Mesenchymal stem cell (in vitro differentiated cells and primary cell): Measurements from ENCODE around the gene CDH15.

Source experiments
- DNase-seq: peaks from one replicate; pipeline ENCODE4 v3.0.0-alpha.2; 2013
- H2AFZ ChIP-seq: one replicate; pipeline ENCODE4 v1.6.1; 2013; ENCODE audit warnings: low read depth, mild to moderate bottlenecking, control low read depth, inconsistent platforms, low read length, moderate library complexity
- H2AK5ac ChIP-seq: 2 replicates; pipeline ENCODE4 v1.6.1; 2013; ENCODE audit warnings: low read length, moderate library complexity, mild to moderate bottlenecking, inconsistent platforms; ENCODE audit not compliant: severe bottlenecking
- H2BK120ac ChIP-seq: one replicate; pipeline ENCODE4 v1.6.1; 2013; ENCODE audit warnings: low read depth, mild to moderate bottlenecking, inconsistent platforms, low read length, moderate library complexity
- H2BK12ac ChIP-seq, 2 experiments: one replicate each; pipeline ENCODE4 v1.6.1; 2013; ENCODE audit warnings: inconsistent platforms in 2 of 2, low read length in 2 of 2, mild to moderate bottlenecking in 2 of 2, moderate library complexity in 2 of 2, control low read depth in 1 of 2
- H2BK15ac ChIP-seq: one replicate; pipeline ENCODE4 v1.6.1; 2013; ENCODE audit warnings: mild to moderate bottlenecking, low read depth, inconsistent platforms; ENCODE audit not compliant: poor library complexity, severe bottlenecking
- H2BK5ac ChIP-seq: 2 replicates; pipeline ENCODE4 v1.6.1; 2013; ENCODE audit warnings: low read depth, mild to moderate bottlenecking, low read length, control low read depth, inconsistent platforms; ENCODE audit not compliant: poor library complexity, severe bottlenecking
- H3K14ac ChIP-seq, 2 experiments: one replicate each; pipeline ENCODE4 v1.6.1; 2013; ENCODE audit warnings: inconsistent platforms in 2 of 2, low read length in 2 of 2, control low read depth in 1 of 2, mild to moderate bottlenecking in 1 of 2, moderate library complexity in 1 of 2
- H3K18ac ChIP-seq, 2 experiments: one replicate each; pipeline ENCODE4 v1.6.1; 2013; ENCODE audit warnings: inconsistent platforms in 2 of 2, low read length in 2 of 2, control low read depth in 1 of 2, low read depth in 1 of 2, mild to moderate bottlenecking in 1 of 2
- H3K23ac ChIP-seq, 2 experiments: one replicate each; pipeline ENCODE4 v1.6.1; 2013; ENCODE audit warnings: inconsistent platforms in 2 of 2, low read length in 2 of 2, mild to moderate bottlenecking in 2 of 2, moderate library complexity in 2 of 2, control low read depth in 1 of 2
- H3K27ac ChIP-seq: 2 replicates; pipeline ENCODE4 v1.5.1; 2013; ENCODE audit warnings: mild to moderate bottlenecking, moderate library complexity, low read length, control low read depth, inconsistent platforms; ENCODE audit not compliant: poor library complexity, severe bottlenecking
- H3K27me3 ChIP-seq, 2 experiments: 2 replicates each; pipeline versions ENCODE4 v1.6.1 to v1.7.0; 2013; ENCODE audit warnings: low read length in 2 of 2, mild to moderate bottlenecking in 2 of 2, moderate library complexity in 2 of 2, control low read depth in 1 of 2, inconsistent platforms in 1 of 2; ENCODE audit not compliant: control insufficient read depth in 1 of 2, insufficient read depth in 1 of 2
- H3K36me3 ChIP-seq, 2 experiments: 2 replicates each; pipeline versions ENCODE4 v1.6.1 to v1.7.0; 2013; ENCODE audit warnings: low read length in 2 of 2, control low read depth in 1 of 2, inconsistent platforms in 1 of 2, low read depth in 1 of 2, mild to moderate bottlenecking in 1 of 2; ENCODE audit not compliant: insufficient read depth in 2 of 2, control insufficient read depth in 1 of 2
- H3K4ac ChIP-seq, 2 experiments: one replicate each; pipeline ENCODE4 v1.6.1; 2013; ENCODE audit warnings: inconsistent platforms in 2 of 2, low read length in 2 of 2, mild to moderate bottlenecking in 2 of 2, moderate library complexity in 2 of 2, control low read depth in 1 of 2, low read depth in 1 of 2
- H3K4me1 ChIP-seq: 2 replicates; pipeline ENCODE4 v1.6.1; 2013; ENCODE audit warnings: low read depth, low read length, control low read depth; ENCODE audit not compliant: control insufficient read depth, insufficient read depth
- H3K4me2 ChIP-seq: 2 replicates; pipeline ENCODE4 v1.6.1; 2013; ENCODE audit warnings: low read length, mild to moderate bottlenecking, inconsistent platforms; ENCODE audit not compliant: poor library complexity, severe bottlenecking
- H3K4me3 ChIP-seq, 2 experiments: 2 replicates each; pipeline versions ENCODE4 v1.5.1 to v1.7.0; 2013; ENCODE audit warnings: low read length in 2 of 2, mild to moderate bottlenecking in 2 of 2, control low read depth in 1 of 2, low read depth in 1 of 2; ENCODE audit not compliant: insufficient read depth in 1 of 2
- H3K79me1 ChIP-seq: replicated peaks from 2 replicates; pipeline ENCODE4 v1.6.1; 2013; ENCODE audit warnings: mild to moderate bottlenecking, control low read depth, low read length, inconsistent platforms; ENCODE audit not compliant: poor library complexity, severe bottlenecking
- H3K9ac ChIP-seq: 2 replicates; pipeline ENCODE4 v1.7.0; 2013; ENCODE audit warnings: mild to moderate bottlenecking, low read length, moderate library complexity
- H3K9me3 ChIP-seq: 2 replicates; pipeline ENCODE4 v1.7.0; 2013; ENCODE audit warnings: mild to moderate bottlenecking, low read length; ENCODE audit not compliant: control insufficient read depth
- H4K8ac ChIP-seq: one replicate; pipeline ENCODE4 v1.6.1; 2013; ENCODE audit warnings: inconsistent platforms, mild to moderate bottlenecking, low read length, moderate library complexity
- H4K91ac ChIP-seq: one replicate; pipeline ENCODE4 v1.6.1; 2013; ENCODE audit warnings: mild to moderate bottlenecking, low read length, inconsistent platforms
- WGBS: methylation state at CpG from one replicate; pipeline ENCODE4 v1.1.7; 2013; ENCODE audit warnings: mixed read lengths; 5-methylcytosine and 5-hydroxymethylcytosine counted together

Gene CDH15

GRCh38 chr16:89132194-89133005, 39.1 kb upstream of the CDH15 start:
- Histone ChIP-seq H3K36me3 (peaks cover 53 to 59% of the 10 kb centered on the region in 2 experiments), H2AK5ac (no peak overlapping the region), H3K4me1 (peaks cover 2% of the 10 kb centered on the region), H2BK15ac (no peak overlapping the region), H3K27ac (no peak overlapping the region), H3K79me1 (peaks cover 28% of the 10 kb centered on the region), H3K4me2 (no peak overlapping the region), H2BK5ac (no peak overlapping the region), H3K9ac (no peak overlapping the region), H2AFZ (no peak overlapping the region), H3K27me3 (no peaks in the 10 kb centered on the region), H2BK120ac (no peak overlapping the region), H4K91ac (no peak overlapping the region), H2BK12ac (no peak overlapping the region), H3K4me3 (no peak overlapping the region), H4K8ac (no peak overlapping the region), H3K4ac (no peak overlapping the region), H3K23ac (no peak overlapping the region), H3K18ac (no peak overlapping the region), H3K9me3 (peaks cover 11% of the 10 kb centered on the region), H3K14ac (no peak overlapping the region)
- 96% methylated on average over 22 of the region's 22 CpGs for WGBS
- no peak for DNase-seq

- Histone ChIP-seq H3K4ac (no peak overlapping the region), H3K14ac (no peak overlapping the region), H2BK5ac (no peak overlapping the region), H2BK12ac (no peak overlapping the region), H2AK5ac (no peak overlapping the region), H2AFZ (no peak overlapping the region), H3K18ac (no peak overlapping the region), H3K4me3 (no peak overlapping the region), H3K4me2 (no peak overlapping the region), H3K27ac (no peak overlapping the region), H3K23ac (no peak overlapping the region), H4K91ac (no peak overlapping the region), H3K9ac (no peak overlapping the region), H2BK120ac (no peak overlapping the region), H3K79me1 (peaks cover 28% of the 10 kb centered on the region), H2BK15ac (no peak overlapping the region), H3K27me3 (no peaks in the 10 kb centered on the region), H3K4me1 (peaks cover 2% of the 10 kb centered on the region), H3K36me3 (peaks cover 53 to 70% of the 10 kb centered on the region in 2 experiments), H3K9me3 (peaks cover 11% of the 10 kb centered on the region), H4K8ac (no peak overlapping the region)
- no peak for DNase-seq
- WGBS = 98% methylated on average over 25 of the region's 25 CpGs
These were observed 38.0 kb upstream of the CDH15 start for GRCh38 chr16:89133457-89134127.

- H3K27me3 ChIP-seq = no peaks in the 10 kb centered on the region
- no peak for DNase-seq
- 97% methylated on average over 17 of the region's 20 CpGs for WGBS
These were observed 37.3 kb upstream of the CDH15 start for GRCh38 chr16:89134269-89134668.

GRCh38 chr16:89135166-89135565, 36.4 kb upstream of the CDH15 start:
- no peak overlapping the region for H4K8ac ChIP-seq
- peaks cover under 1% of the 10 kb centered on the region for H3K9me3 ChIP-seq
- peaks cover 2% of the 10 kb centered on the region for H3K4me1 ChIP-seq
- H2BK5ac ChIP-seq = no peak overlapping the region
- no peak overlapping the region for H2BK12ac ChIP-seq
- H3K23ac ChIP-seq = no peak overlapping the region
- peaks cover 28% of the 10 kb centered on the region for H3K79me1 ChIP-seq
- no peak overlapping the region for H3K4me2 ChIP-seq
- H2AFZ ChIP-seq = no peak overlapping the region
- H3K18ac ChIP-seq = no peak overlapping the region
- H3K4ac ChIP-seq = no peak overlapping the region
- no peak overlapping the region for H2AK5ac ChIP-seq
- H4K91ac ChIP-seq = no peak overlapping the region
- no peak overlapping the region for H2BK15ac ChIP-seq
- no peak overlapping the region for H2BK120ac ChIP-seq
- no peak overlapping the region for H3K9ac ChIP-seq
- 95% methylated on average over 11 of the region's 11 CpGs for WGBS
- no peak overlapping the region for H3K14ac ChIP-seq
- no peak overlapping the region for H3K27ac ChIP-seq
- no peak for DNase-seq
- H3K4me3 ChIP-seq = no peak overlapping the region
- H3K27me3 ChIP-seq = no peaks in the 10 kb centered on the region
- peaks cover 44 to 79% of the 10 kb centered on the region in 2 experiments for H3K36me3 ChIP-seq

More at GRCh38 chr16:89134269-89134668, 37.3 kb upstream of the CDH15 start:
- no peak overlapping the region for H2BK120ac ChIP-seq
- H3K4me1 ChIP-seq = peaks cover 2% of the 10 kb centered on the region
- H2BK5ac ChIP-seq = no peak overlapping the region
- no peak overlapping the region for H3K9ac ChIP-seq
- H3K27ac ChIP-seq = no peak overlapping the region
- no peak overlapping the region for H3K4ac ChIP-seq
- H3K4me2 ChIP-seq = no peak overlapping the region
- peaks cover 27% of the 10 kb centered on the region for H3K79me1 ChIP-seq
- no peak overlapping the region for H3K4me3 ChIP-seq
- H4K91ac ChIP-seq = no peak overlapping the region
- no peak overlapping the region for H4K8ac ChIP-seq
- H2AFZ ChIP-seq = no peak overlapping the region
- H3K36me3 ChIP-seq = peaks cover 47 to 72% of the 10 kb centered on the region in 2 experiments
- H2BK12ac ChIP-seq = no peak overlapping the region
- no peak overlapping the region for H2AK5ac ChIP-seq
- H3K18ac ChIP-seq = no peak overlapping the region
- peaks cover 9% of the 10 kb centered on the region for H3K9me3 ChIP-seq
- H2BK15ac ChIP-seq = no peak overlapping the region
- H3K23ac ChIP-seq = no peak overlapping the region
- H3K14ac ChIP-seq = no peak overlapping the region
